Stimulated activated memory B cell treated with anti-CD40 and anti-IgM and Interleukin-4, amounts not matched to agents 10 μg/mL and 1 μg/mL and 100 μg/mL, for 72 hours (primary cell): ENCODE measurements around the gene GSTP1.
"Not testable (repeated sequence)": the region's sequence is repeated elsewhere in the genome, so short reads cannot be mapped to it uniquely, and the experiment has no call there.

Experiments used
- ATAC-seq: fragments of 150-1000 bp; cut with Tn5 transposase; 2 replicates; pipeline ENCODE4 v1.10.0; 2021
- H3K27ac Mint-ChIP-seq: one replicate; pipeline ENCODE4 v1.8.0; 2022; ENCODE audit warnings: mild to moderate bottlenecking, mixed read lengths
- H3K27me3 Mint-ChIP-seq: one replicate; pipeline ENCODE4 v1.8.0; 2022; ENCODE audit warnings: mixed read lengths
- H3K36me3 Mint-ChIP-seq: one replicate; pipeline ENCODE4 v1.8.0; 2022; ENCODE audit warnings: mixed read lengths
- H3K4me1 Mint-ChIP-seq: one replicate; pipeline ENCODE4 v1.8.0; 2022; ENCODE audit warnings: mixed read lengths
- H3K4me3 Mint-ChIP-seq: one replicate; pipeline ENCODE4 v1.8.0; 2022; ENCODE audit warnings: mild to moderate bottlenecking, moderate library complexity, mixed read lengths
- H3K9me3 Mint-ChIP-seq: one replicate; pipeline ENCODE4 v1.8.0; 2022; ENCODE audit warnings: mixed read lengths

GSTP1 gene

GRCh38 chr11:67613313-67613959 is 29.8 kb downstream of the GSTP1 start:
- peaks cover 48% of the 10 kb centered on the region for H3K36me3 Mint-ChIP-seq
- no peaks in the 10 kb centered on the region for H3K27me3 Mint-ChIP-seq
- H3K9me3 Mint-ChIP-seq, result no peaks in the 10 kb centered on the region
- H3K4me1 Mint-ChIP-seq, result peaks cover 44% of the 10 kb centered on the region
- no peak for ATAC-seq
- H3K4me3 Mint-ChIP-seq, result peak overlapping the region; percentile 76
- peak overlapping the region; percentile 100 for H3K27ac Mint-ChIP-seq

- peaks cover 37% of the 10 kb centered on the region for H3K4me1 Mint-ChIP-seq
- peak overlapping the region; percentile 76 for H3K4me3 Mint-ChIP-seq
- peaks cover 41% of the 10 kb centered on the region for H3K36me3 Mint-ChIP-seq
- H3K27ac Mint-ChIP-seq, result peak overlapping the region; percentile 100
- no peaks in the 10 kb centered on the region for H3K27me3 Mint-ChIP-seq
- H3K9me3 Mint-ChIP-seq, result no peaks in the 10 kb centered on the region
- peak; percentile 98 for ATAC-seq
These were observed 30.5 kb downstream of the GSTP1 start for GRCh38 chr11:67613960-67614715.

- peaks cover 37% of the 10 kb centered on the region for H3K36me3 Mint-ChIP-seq
- no peaks in the 10 kb centered on the region for H3K27me3 Mint-ChIP-seq
- H3K27ac Mint-ChIP-seq, result peak overlapping the region; percentile 100
- no peaks in the 10 kb centered on the region for H3K9me3 Mint-ChIP-seq
- H3K4me3 Mint-ChIP-seq, result peak overlapping the region; percentile 76
- peaks cover 34% of the 10 kb centered on the region for H3K4me1 Mint-ChIP-seq
- ATAC-seq, result no peak
These were observed 31.4 kb downstream of the GSTP1 start for GRCh38 chr11:67614730-67615714.

GRCh38 chr11:67615728-67616430 is 32.3 kb downstream of the GSTP1 start:
- Mint-ChIP-seq H3K27me3 (no peaks in the 10 kb centered on the region), H3K27ac (no peak overlapping the region), H3K4me1 (peaks cover 34% of the 10 kb centered on the region), H3K4me3 (peak overlapping the region; percentile 30), H3K9me3 (no peaks in the 10 kb centered on the region), H3K36me3 (peaks cover 29% of the 10 kb centered on the region)
- no peak for ATAC-seq

DNA sequence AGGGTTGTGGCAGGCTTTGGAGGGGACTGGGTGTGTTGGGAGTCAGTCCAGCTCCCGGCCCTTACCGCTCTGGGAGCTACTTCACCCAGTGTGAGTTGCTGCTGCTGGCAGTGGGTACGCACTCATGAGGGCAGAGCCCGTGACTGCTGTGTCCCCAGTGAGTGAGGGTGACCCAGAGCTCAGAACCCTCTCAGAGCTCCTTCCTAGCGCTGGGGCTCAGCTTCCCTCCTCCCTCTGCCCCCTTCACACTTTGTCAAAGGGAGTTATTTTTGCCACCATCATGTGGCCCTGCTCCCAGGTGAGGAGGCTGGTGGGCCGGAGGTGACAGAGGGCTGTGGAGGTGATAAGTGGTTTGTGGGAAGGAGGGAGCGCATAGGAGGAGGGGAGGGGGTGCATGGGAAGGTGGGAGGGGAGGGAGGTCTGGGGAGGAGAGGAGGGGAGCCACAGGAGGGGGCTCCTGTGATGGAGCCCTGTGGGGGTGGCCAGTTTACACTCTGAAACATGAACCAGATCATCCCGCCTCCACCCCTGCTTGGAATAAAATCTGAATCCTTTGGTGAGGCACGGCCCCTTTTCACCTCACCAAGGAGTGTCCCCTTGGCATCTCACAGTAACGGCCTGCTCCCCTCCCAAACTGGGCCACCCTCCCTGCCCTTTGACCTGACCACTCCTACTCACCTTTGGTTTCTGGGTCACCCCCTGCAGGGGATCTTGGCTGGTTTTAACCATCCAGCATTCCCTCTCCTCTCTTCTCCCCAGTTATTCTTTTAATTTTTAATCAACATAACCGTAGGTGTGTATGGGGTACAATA is 33.0 kb downstream of the GSTP1 start:
- Mint-ChIP-seq H3K4me1 (peaks cover 34% of the 10 kb centered on the region), H3K36me3 (peaks cover 21% of the 10 kb centered on the region), H3K9me3 (no peaks in the 10 kb centered on the region), H3K27ac (peak overlapping the region; percentile 54), H3K4me3 (no peak overlapping the region), H3K27me3 (no peaks in the 10 kb centered on the region)
- no peak for ATAC-seq

- ATAC-seq, result no peak
- peaks cover 14% of the 10 kb centered on the region for H3K36me3 Mint-ChIP-seq
- peak overlapping the region; percentile 54 for H3K27ac Mint-ChIP-seq
- no peaks in the 10 kb centered on the region for H3K9me3 Mint-ChIP-seq
- peaks cover 34% of the 10 kb centered on the region for H3K4me1 Mint-ChIP-seq
- H3K4me3 Mint-ChIP-seq, result no peak overlapping the region
- H3K27me3 Mint-ChIP-seq, result no peaks in the 10 kb centered on the region
These were observed 33.8 kb downstream of the GSTP1 start for GRCh38 chr11:67617243-67617953.

DNA sequence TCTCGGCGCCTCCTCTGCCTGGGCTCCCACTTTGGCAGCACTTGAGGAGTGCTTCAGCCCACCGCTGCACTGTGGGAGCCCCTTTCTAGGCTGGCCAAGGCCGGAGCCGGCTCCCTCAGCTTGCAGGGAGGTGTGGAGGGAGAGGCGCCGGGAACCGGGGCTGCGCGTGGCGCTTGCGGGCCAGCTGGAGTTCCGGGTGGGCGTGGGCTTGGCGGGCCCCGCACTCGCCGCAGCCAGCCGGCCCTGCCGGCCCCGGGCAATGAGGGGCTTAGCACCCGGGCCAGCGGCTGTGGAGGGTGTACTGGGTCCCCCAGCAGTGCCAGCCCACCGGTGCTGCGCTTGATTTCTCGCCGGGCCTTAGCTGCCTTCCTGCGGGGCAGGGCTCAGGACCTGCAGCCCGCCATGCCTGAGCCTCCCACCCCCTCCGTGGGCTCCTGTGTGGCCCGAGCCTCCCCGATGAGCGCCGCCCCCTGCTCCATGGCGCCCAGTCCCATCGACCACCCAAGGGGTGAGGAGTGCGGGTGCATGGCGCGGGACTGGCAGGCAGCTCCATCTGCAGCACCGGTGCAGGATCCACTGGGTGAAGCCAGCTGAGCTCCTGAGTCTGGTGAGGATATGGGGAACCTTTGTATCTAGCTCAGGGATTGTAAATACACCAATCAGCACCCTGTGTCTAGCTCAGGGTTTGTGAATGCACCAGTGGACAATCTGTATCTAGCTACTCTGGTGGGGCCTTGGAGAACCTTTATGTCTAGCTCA is 35.5 kb downstream of the GSTP1 start:
- peaks cover 21% of the 10 kb centered on the region for H3K4me1 Mint-ChIP-seq
- not testable (repeated sequence) for H3K4me3 Mint-ChIP-seq, H3K36me3 Mint-ChIP-seq, H3K27me3 Mint-ChIP-seq, H3K27ac Mint-ChIP-seq, H3K9me3 Mint-ChIP-seq, ATAC-seq

GRCh38 chr11:67619683-67620618 is 36.3 kb downstream of the GSTP1 start:
- not testable (repeated sequence) for H3K27ac Mint-ChIP-seq, H3K27me3 Mint-ChIP-seq, H3K36me3 Mint-ChIP-seq, H3K9me3 Mint-ChIP-seq, H3K4me3 Mint-ChIP-seq, ATAC-seq
- H3K4me1 Mint-ChIP-seq, result peaks cover 13% of the 10 kb centered on the region

GRCh38 chr11:67620621-67621020 is 37.0 kb downstream of the GSTP1 start:
- not testable (repeated sequence) for H3K9me3 Mint-ChIP-seq, H3K27ac Mint-ChIP-seq, ATAC-seq, H3K27me3 Mint-ChIP-seq, H3K4me1 Mint-ChIP-seq, H3K36me3 Mint-ChIP-seq, H3K4me3 Mint-ChIP-seq

DNA sequence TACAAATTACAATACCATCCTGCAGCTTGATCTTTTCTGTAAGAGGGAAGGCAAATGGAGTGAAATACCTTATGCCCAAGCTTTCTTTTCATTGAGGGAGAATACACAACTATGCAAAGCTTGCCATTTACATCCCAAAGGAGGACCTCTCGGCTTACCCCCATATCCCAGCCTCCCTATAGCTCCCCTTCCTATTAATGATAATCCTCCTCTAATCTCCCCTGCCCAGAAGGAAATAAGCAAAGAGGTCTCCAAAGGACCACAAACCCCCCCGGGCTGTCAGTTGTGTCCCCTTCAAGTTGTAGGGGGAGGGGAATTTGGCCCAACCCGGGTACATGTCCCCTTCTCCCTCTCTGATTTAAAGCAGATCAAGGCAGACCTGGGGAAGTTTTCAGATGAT is 38.3 kb downstream of the GSTP1 start:
- not testable (repeated sequence) for H3K4me3 Mint-ChIP-seq, H3K27ac Mint-ChIP-seq, H3K36me3 Mint-ChIP-seq, ATAC-seq, H3K9me3 Mint-ChIP-seq, H3K4me1 Mint-ChIP-seq, H3K27me3 Mint-ChIP-seq

DNA sequence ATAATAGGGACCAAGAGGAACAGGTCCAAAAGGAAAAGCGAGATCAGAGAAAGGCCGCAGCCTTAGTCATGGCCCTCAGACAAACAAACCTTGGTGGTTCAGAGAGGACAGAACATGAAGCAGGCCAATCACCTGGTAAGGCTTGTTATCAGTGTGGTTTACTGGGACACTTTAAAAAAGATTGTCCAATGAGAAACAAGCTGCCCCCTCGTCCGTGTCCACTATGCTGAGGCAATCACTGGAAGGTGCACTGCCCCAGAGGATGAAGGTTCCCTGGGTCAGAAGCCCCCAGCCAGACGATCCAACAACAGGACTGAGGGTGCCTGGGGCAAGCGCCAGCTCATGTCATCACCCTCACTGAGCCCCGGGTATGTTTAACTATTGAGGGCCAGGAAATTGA is 39.3 kb downstream of the GSTP1 start:
- not testable (repeated sequence) for H3K4me1 Mint-ChIP-seq, H3K27me3 Mint-ChIP-seq, ATAC-seq, H3K27ac Mint-ChIP-seq, H3K4me3 Mint-ChIP-seq, H3K9me3 Mint-ChIP-seq
- peaks cover 12% of the 10 kb centered on the region for H3K36me3 Mint-ChIP-seq

GRCh38 chr11:67623795-67624194 is 40.2 kb downstream of the GSTP1 start:
- H3K27ac Mint-ChIP-seq, H3K9me3 Mint-ChIP-seq, ATAC-seq, H3K27me3 Mint-ChIP-seq, H3K4me3 Mint-ChIP-seq, H3K4me1 Mint-ChIP-seq: not testable (repeated sequence)
- peaks cover 12% of the 10 kb centered on the region for H3K36me3 Mint-ChIP-seq
